Stimulated activated CD8-positive, alpha-beta memory T cell treated with anti-CD3 and anti-CD28 coated beads, Interleukin-15, amount 100 ng/mL, for 4 hours (primary cell): Measurements from ENCODE around the gene CES3.

Experiments used
- DNase-seq, 2 donors: peaks; one replicate each; pipeline ENCODE4 v3.0.0-alpha.2; 2020; ENCODE audit warnings: low read depth in 2 of 2

The CES3 gene

GRCh38 chr16:66961065-66961744 lies at the start of gene CES3:
TSS of gene CES3 (plus strand) at chr16:66961266. CDS start at chr16:66961308, 42 bp downstream.
- peak in 1 of 2 donors; percentile 21 for DNase-seq

GRCh38 chr16:66911801-66912200 lies 49.3 kb upstream of the CES3 start:
- no peak for DNase-seq

GRCh38 chr16:66913081-66913480 lies 48.0 kb upstream of the CES3 start:
- no peak for DNase-seq

- no peak for DNase-seq
These were observed 47.4 kb upstream of the CES3 start for GRCh38 chr16:66913711-66914110.

- DNase-seq, result no peak
These were observed 46.5 kb upstream of the CES3 start for GRCh38 chr16:66914541-66914940.

GRCh38 chr16:66915041-66915440 lies 46.0 kb upstream of the CES3 start:
- no peak for DNase-seq

- no peak for DNase-seq
These were observed 44.5 kb upstream of the CES3 start for GRCh38 chr16:66916518-66916917.

- DNase-seq, result no peak
These were observed 43.3 kb upstream of the CES3 start for GRCh38 chr16:66917741-66918140.

GRCh38 chr16:66918355-66918754 lies 42.7 kb upstream of the CES3 start:
- DNase-seq, result no peak

GRCh38 chr16:66918803-66919568 lies 42.1 kb upstream of the CES3 start, which contains the start of gene CDH16:
TSS of gene CDH16 (minus strand) at chr16:66918885. CDS start at chr16:66918065, 820 bp downstream.
- DNase-seq, result no peak

GRCh38 chr16:66919569-66920298 lies 41.3 kb upstream of the CES3 start:
- DNase-seq, result no peak

- DNase-seq, result no peak
These were observed 40.8 kb upstream of the CES3 start for GRCh38 chr16:66920299-66920590.

- DNase-seq, result no peak
These were observed 40.0 kb upstream of the CES3 start for GRCh38 chr16:66920924-66921680.

- no peak for DNase-seq
These were observed 39.2 kb upstream of the CES3 start for GRCh38 chr16:66921729-66922450.

GRCh38 chr16:66923247-66923731 lies 37.8 kb upstream of the CES3 start:
- DNase-seq, result no peak

- DNase-seq, result no peak
These were observed 37.2 kb upstream of the CES3 start for GRCh38 chr16:66923866-66924265.

- DNase-seq, result no peak
These were observed 36.3 kb upstream of the CES3 start for GRCh38 chr16:66924527-66925321.

GRCh38 chr16:66925322-66925840 lies 35.7 kb upstream of the CES3 start, which contains the start of gene RRAD:
TSS of gene RRAD (minus strand) at chr16:66925535. CDS start at chr16:66925179, 356 bp downstream.
- no peak for DNase-seq

- DNase-seq, result no peak
These were observed 34.7 kb upstream of the CES3 start for GRCh38 chr16:66926171-66926947.
